GM12801 (cell line): Measurements from ENCODE around the gene UCK1.

Experiments
- CTCF ChIP-seq: IDR thresholded peaks from one replicate; pipeline ENCODE4 v1.5.1; 2011; ENCODE audit warnings: control low read depth; ENCODE audit not compliant: insufficient read length; ENCODE audit errors: extremely low read depth

Gene UCK1

GRCh38 chr9:131503626-131504465 is 27.2 kb downstream of the UCK1 start:
- no peak for TF ChIP-seq CTCF

- no peak for TF ChIP-seq CTCF
These were observed 28.1 kb downstream of the UCK1 start, which contains the start of gene POMT1 for GRCh38 chr9:131502781-131503625. Gene POMT1, plus strand, starts transcription at chr9:131502918. Its CDS starts 1,301 bp downstream, at chr9:131504219.

GRCh38 chr9:131500939-131501541 is 30.0 kb downstream of the UCK1 start:
- no peak for TF ChIP-seq CTCF

- no peak for TF ChIP-seq CTCF
These were observed 30.7 kb downstream of the UCK1 start for GRCh38 chr9:131500377-131500776.

GRCh38 chr9:131499254-131499767 is 31.8 kb downstream of the UCK1 start:
- TF ChIP-seq CTCF: no peak

GRCh38 chr9:131496844-131497405 is 34.1 kb downstream of the UCK1 start:
- no peak for TF ChIP-seq CTCF
